Neural cell (in vitro differentiated cells): ENCODE results near the gene ST6GALNAC2. TPM values are rescaled to one million over a fixed set of nuclear protein-coding genes. Genes with fewer than 3 reads are reported as not detected.

Experiments
- H2AFZ ChIP-seq: fragments of 200-600, 300-800 bp; sonication (generic), shearing (Covaris generic); 2 replicates; pipeline ENCODE4 v1.6.0; 2014; ENCODE audit warnings: low read depth, mild to moderate bottlenecking, antibody characterized with exemption, low read length, moderate library complexity
- H3F3A ChIP-seq: fragments of 200-600 bp; shearing (Covaris generic); 2 replicates; pipeline ENCODE4 v1.6.1; 2016; ENCODE audit warnings: mild to moderate bottlenecking, moderate library complexity, mixed read lengths, antibody characterized with exemption, low read length; ENCODE audit not compliant: insufficient read depth, poor library complexity, severe bottlenecking
- H3K27ac ChIP-seq: fragments of 200-600, 300-800 bp; sonication (generic), shearing (Covaris generic); 2 replicates; pipeline ENCODE4 v1.5.1; 2014; ENCODE audit warnings: mild to moderate bottlenecking, low read length, moderate library complexity
- H3K27me3 ChIP-seq: fragments of 300-800, 200-600 bp; sonication (generic), shearing (Covaris generic); 2 replicates; pipeline ENCODE4 v1.6.0; 2014; ENCODE audit warnings: mild to moderate bottlenecking, low read depth, low read length, moderate library complexity; ENCODE audit not compliant: insufficient read depth
- H3K36me3 ChIP-seq: fragments of 300-800, 200-600 bp; sonication (generic), shearing (Covaris generic); 2 replicates; pipeline ENCODE4 v1.5.1; 2014; ENCODE audit warnings: mild to moderate bottlenecking, antibody characterized with exemption, low read length, moderate library complexity; ENCODE audit not compliant: insufficient read depth
- H3K4me2 ChIP-seq: fragments of 300-800, 200-600 bp; sonication (generic), shearing (Covaris generic); 2 replicates; pipeline ENCODE4 v1.6.0; 2014; ENCODE audit warnings: mild to moderate bottlenecking, low read length
- H3K4me3 ChIP-seq: fragments of 300-800, 200-600 bp; sonication (generic), shearing (Covaris generic); 2 replicates; pipeline ENCODE4 v1.5.1; 2014; ENCODE audit warnings: mild to moderate bottlenecking, low read length, moderate library complexity
- H3K79me2 ChIP-seq: fragments of 200-600 bp; shearing (Covaris generic); replicated peaks from 2 replicates; pipeline ENCODE4 v1.6.0; 2014; ENCODE audit warnings: mild to moderate bottlenecking, low read length, moderate library complexity; ENCODE audit not compliant: insufficient read depth
- H3K9ac ChIP-seq: fragments of 300-800, 200-600 bp; sonication (generic), shearing (Covaris generic); 2 replicates; pipeline ENCODE4 v1.6.1; 2016; ENCODE audit warnings: mild to moderate bottlenecking, low read length, mixed read lengths
- H3K9me2 ChIP-seq: fragments of 200-600 bp; shearing (Covaris generic); 2 replicates; pipeline ENCODE4 v1.6.1; 2016; ENCODE audit warnings: mild to moderate bottlenecking, low read length, mixed read lengths; ENCODE audit not compliant: insufficient read depth
- H3K9me3 ChIP-seq: fragments of 200-600, 300-800 bp; sonication (generic), shearing (Covaris generic); 2 replicates; pipeline ENCODE4 v1.6.1; 2016; ENCODE audit warnings: mild to moderate bottlenecking, mixed run types, low read length, moderate library complexity, mixed read lengths
- H4K20me1 ChIP-seq: fragments of 200-600 bp; shearing (Covaris generic); 2 replicates; pipeline ENCODE4 v1.6.1; 2016; ENCODE audit warnings: mild to moderate bottlenecking, mixed run types; ENCODE audit not compliant: insufficient read depth
- EP300 ChIP-seq: fragments of 450-650 bp; conservative IDR thresholded peaks from 2 replicates; pipeline ENCODE4 v1.6.1; 2014; ENCODE audit warnings: antibody characterized with exemption, mild to moderate bottlenecking, moderate library complexity; ENCODE audit not compliant: poor library complexity, severe bottlenecking
- EZH2 ChIP-seq: fragments of 200-600, 300-800 bp; shearing (Covaris generic), sonication (generic); IDR thresholded peaks from 2 replicates; pipeline ENCODE4 v1.6.1; 2014; ENCODE audit warnings: antibody characterized with exemption, low read length, borderline replicate concordance, mild to moderate bottlenecking; ENCODE audit not compliant: insufficient read depth, poor library complexity, severe bottlenecking
- MXI1 ChIP-seq: fragments of 450-650 bp; conservative IDR thresholded peaks from 2 replicates; pipeline ENCODE4 v1.6.1; 2014; ENCODE audit warnings: antibody characterized with exemption, mild to moderate bottlenecking; ENCODE audit not compliant: poor library complexity, severe bottlenecking
- POLR2AphosphoS5 ChIP-seq: IDR thresholded peaks from 2 replicates; pipeline ENCODE4 v1.6.1; 2012
- RAD21 ChIP-seq: fragments of 450-650 bp; conservative IDR thresholded peaks from 2 replicates; pipeline ENCODE4 v1.6.1; 2014; ENCODE audit warnings: antibody characterized with exemption, mild to moderate bottlenecking, moderate library complexity
- SMC3 ChIP-seq: fragments of 450-650 bp; conservative IDR thresholded peaks from 2 replicates; pipeline ENCODE4 v1.6.1; 2014; ENCODE audit warnings: antibody characterized with exemption, mild to moderate bottlenecking, moderate library complexity; ENCODE audit not compliant: poor library complexity
- TAF1 ChIP-seq: IDR thresholded peaks from 2 replicates; pipeline ENCODE4 v1.6.1; 2012; ENCODE audit warnings: low read depth
- polyA plus RNA-seq: library from polyadenylated mRNA; depleted of rRNA; stranded (reverse); fragments of >200 nt; gene quantifications from 2 replicates; pipeline ENCODE4 v1.2.3, GENCODE V29; 2014
- TF ChIP-seq, protein P1 (sequence below): fragments of 450-650 bp; IDR thresholded peaks from 2 replicates; pipeline ENCODE4 v1.5.1; 2014; ENCODE audit warnings: antibody characterized with exemption, mild to moderate bottlenecking, moderate library complexity; ENCODE audit not compliant: poor library complexity, severe bottlenecking
- TF ChIP-seq, protein P2 (sequence below): IDR thresholded peaks from 2 replicates; pipeline ENCODE4 v1.6.1; 2012; ENCODE audit warnings: borderline replicate concordance

The ST6GALNAC2 gene
- polyA plus RNA-seq, 1 donor from 2014 or later: not detected

DNA sequence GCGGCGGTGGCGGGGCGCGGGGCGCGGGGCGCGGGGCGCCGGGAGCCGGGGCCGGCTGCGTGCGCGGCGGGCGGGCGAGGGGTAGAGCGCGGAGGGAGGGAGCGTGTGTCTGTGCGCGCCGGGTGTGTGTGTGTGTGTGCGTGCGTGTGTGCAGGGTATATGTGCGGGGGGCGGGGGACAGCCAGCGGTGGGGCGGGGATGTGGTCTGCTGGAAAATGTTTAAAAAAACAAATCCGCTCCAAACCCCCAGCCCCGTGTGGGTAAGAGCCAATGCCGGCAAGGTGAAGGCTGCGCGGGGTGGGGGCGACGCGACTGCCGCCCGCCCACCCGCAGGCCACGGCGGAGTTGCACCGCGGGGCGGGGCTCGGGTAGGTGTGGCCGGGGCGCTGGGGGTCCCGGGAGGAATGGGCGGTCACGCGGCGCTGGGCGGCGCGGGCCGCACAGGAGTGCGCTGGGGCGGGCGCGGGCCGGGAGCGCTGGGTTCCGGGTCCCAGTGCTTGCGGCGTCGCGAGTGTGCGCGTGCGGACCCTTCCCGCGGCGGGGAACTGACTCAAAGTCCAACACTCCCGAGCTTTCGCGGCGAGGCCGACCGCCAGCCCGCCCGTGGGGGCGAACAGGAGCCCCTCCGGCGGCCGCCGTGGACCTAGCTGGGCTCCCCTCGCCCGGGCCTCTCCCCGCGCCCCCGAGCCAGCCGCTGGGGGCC lies 47.9 kb downstream of the ST6GALNAC2 start, which contains the start of gene CYGB:
TSS of gene CYGB (minus strand) at position 132 of the 703 bp plus-strand sequence. CDS start 167 bp downstream, outside the sequence.
- no peaks in the 10 kb centered on the region for H3K9me2 ChIP-seq
- no peaks in the 10 kb centered on the region for H4K20me1 ChIP-seq
- no peaks in the 10 kb centered on the region for H3K79me2 ChIP-seq
- peak within 1 kb of the TSS; percentile 62 for H3K4me3 ChIP-seq
- H3K9me3 ChIP-seq: no peaks in the 10 kb centered on the region
- H3K4me2 ChIP-seq: no peak within 1 kb of the TSS
- peak within 1 kb of the TSS; percentile 67 for H3K9ac ChIP-seq
- H3K36me3 ChIP-seq: no peaks in the 10 kb centered on the region
- no peak within 1 kb of the TSS for H3K27ac ChIP-seq
- H3F3A ChIP-seq: no peaks in the 10 kb centered on the region
- TF ChIP-seq MXI1 (no peak), EZH2 (no peak), RAD21 (no peak), POLR2AphosphoS5 (no peak), EP300 (no peak), TAF1 (no peak), SMC3 (no peak)
- TF ChIP-seq, protein P1, sequence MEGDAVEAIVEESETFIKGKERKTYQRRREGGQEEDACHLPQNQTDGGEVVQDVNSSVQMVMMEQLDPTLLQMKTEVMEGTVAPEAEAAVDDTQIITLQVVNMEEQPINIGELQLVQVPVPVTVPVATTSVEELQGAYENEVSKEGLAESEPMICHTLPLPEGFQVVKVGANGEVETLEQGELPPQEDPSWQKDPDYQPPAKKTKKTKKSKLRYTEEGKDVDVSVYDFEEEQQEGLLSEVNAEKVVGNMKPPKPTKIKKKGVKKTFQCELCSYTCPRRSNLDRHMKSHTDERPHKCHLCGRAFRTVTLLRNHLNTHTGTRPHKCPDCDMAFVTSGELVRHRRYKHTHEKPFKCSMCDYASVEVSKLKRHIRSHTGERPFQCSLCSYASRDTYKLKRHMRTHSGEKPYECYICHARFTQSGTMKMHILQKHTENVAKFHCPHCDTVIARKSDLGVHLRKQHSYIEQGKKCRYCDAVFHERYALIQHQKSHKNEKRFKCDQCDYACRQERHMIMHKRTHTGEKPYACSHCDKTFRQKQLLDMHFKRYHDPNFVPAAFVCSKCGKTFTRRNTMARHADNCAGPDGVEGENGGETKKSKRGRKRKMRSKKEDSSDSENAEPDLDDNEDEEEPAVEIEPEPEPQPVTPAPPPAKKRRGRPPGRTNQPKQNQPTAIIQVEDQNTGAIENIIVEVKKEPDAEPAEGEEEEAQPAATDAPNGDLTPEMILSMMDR: no peak
- TF ChIP-seq, protein P2, sequence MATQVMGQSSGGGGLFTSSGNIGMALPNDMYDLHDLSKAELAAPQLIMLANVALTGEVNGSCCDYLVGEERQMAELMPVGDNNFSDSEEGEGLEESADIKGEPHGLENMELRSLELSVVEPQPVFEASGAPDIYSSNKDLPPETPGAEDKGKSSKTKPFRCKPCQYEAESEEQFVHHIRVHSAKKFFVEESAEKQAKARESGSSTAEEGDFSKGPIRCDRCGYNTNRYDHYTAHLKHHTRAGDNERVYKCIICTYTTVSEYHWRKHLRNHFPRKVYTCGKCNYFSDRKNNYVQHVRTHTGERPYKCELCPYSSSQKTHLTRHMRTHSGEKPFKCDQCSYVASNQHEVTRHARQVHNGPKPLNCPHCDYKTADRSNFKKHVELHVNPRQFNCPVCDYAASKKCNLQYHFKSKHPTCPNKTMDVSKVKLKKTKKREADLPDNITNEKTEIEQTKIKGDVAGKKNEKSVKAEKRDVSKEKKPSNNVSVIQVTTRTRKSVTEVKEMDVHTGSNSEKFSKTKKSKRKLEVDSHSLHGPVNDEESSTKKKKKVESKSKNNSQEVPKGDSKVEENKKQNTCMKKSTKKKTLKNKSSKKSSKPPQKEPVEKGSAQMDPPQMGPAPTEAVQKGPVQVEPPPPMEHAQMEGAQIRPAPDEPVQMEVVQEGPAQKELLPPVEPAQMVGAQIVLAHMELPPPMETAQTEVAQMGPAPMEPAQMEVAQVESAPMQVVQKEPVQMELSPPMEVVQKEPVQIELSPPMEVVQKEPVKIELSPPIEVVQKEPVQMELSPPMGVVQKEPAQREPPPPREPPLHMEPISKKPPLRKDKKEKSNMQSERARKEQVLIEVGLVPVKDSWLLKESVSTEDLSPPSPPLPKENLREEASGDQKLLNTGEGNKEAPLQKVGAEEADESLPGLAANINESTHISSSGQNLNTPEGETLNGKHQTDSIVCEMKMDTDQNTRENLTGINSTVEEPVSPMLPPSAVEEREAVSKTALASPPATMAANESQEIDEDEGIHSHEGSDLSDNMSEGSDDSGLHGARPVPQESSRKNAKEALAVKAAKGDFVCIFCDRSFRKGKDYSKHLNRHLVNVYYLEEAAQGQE: no peak
- peaks cover 34% of the 10 kb centered on the region for H3K27me3 ChIP-seq
- no peak within 1 kb of the TSS for H2AFZ ChIP-seq

DNA sequence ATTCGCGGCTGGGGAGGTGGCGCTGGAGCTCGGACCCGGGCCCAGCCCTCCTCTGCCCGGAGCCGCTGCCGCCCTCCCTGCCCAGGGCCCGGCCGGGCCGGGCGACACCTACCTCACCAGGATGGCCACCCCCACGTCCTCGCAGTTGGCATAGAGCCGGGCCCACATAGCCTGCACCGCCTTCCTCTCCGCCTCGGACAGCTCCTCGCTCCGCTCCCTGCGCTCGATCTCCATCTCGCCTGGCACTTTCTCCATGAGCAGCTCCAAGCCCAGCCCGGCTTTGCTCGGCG lies 48.4 kb downstream of the ST6GALNAC2 start:
- Histone ChIP-seq H3K9ac (peak overlapping the region; percentile 67), H3K9me3 (no peaks in the 10 kb centered on the region), H3K4me2 (no peak overlapping the region), H2AFZ (no peak overlapping the region), H3K4me3 (peak overlapping the region; percentile 62), H3F3A (no peaks in the 10 kb centered on the region), H4K20me1 (no peaks in the 10 kb centered on the region), H3K9me2 (no peaks in the 10 kb centered on the region), H3K27me3 (peaks cover 34% of the 10 kb centered on the region), H3K36me3 (no peaks in the 10 kb centered on the region), H3K79me2 (no peaks in the 10 kb centered on the region), H3K27ac (no peak overlapping the region)
- TF ChIP-seq RAD21 (no peak), MXI1 (no peak), TAF1 (no peak), SMC3 (no peak), EZH2 (no peak), EP300 (no peak), POLR2AphosphoS5 (no peak)
- TF ChIP-seq, protein P2: no peak
- TF ChIP-seq, protein P1: no peak
